ENCODE data around the gene DACT3. TPM values are rescaled to one million over a fixed set of nuclear protein-coding genes. Genes with fewer than 3 reads are reported as not detected.

The DACT3 gene
- total and polyA plus RNA-seq, 2 experiments from 2014 or later = 0.78 to 2.6 TPM

DNA sequence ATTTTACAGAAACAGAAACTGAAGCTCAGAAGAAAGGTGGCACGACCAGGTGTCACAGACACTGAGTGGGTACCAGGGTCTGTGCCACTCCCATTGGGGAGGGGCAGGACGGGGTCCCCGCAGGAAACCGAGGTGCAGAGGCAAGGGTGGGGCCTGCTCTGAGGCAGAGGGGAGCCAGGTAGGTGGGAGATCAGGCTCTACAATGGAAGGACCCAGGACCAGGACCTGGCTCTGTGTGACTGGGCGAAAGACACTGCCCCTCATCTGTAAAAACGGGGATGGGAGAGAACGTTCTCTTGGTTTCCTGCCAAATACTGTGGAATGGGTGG is 38.9 kb downstream of the DACT3 start:
- H3K4me3 Mint-ChIP-seq = no peak overlapping the region
- peaks cover 14% of the 10 kb centered on the region for H3K27me3 Mint-ChIP-seq (ENCODE audit: insufficient read depth, low read depth, poor library complexity)
- no peak overlapping the region for H3K27ac ChIP-seq (ENCODE audit: low read depth)
- H4K20me1 ChIP-seq (replicated peaks; ENCODE audit: insufficient read depth) = no peaks in the 10 kb centered on the region
- TF ChIP-seq STAT1 (IDR thresholded peaks at IDR 0.05; ENCODE audit: unreplicated experiment) = no peak
- TF ChIP-seq, protein P1, sequence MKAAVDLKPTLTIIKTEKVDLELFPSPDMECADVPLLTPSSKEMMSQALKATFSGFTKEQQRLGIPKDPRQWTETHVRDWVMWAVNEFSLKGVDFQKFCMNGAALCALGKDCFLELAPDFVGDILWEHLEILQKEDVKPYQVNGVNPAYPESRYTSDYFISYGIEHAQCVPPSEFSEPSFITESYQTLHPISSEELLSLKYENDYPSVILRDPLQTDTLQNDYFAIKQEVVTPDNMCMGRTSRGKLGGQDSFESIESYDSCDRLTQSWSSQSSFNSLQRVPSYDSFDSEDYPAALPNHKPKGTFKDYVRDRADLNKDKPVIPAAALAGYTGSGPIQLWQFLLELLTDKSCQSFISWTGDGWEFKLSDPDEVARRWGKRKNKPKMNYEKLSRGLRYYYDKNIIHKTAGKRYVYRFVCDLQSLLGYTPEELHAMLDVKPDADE (IDR thresholded peaks at IDR 0.05) = no peak
- no peak for TF ChIP-seq EZH2 (IDR thresholded peaks at IDR 0.05; ENCODE audit: low read depth, unreplicated experiment)
- TF ChIP-seq ZNF331 (CRISPR knock-in tag; IDR thresholded peaks at IDR 0.05; ENCODE audit: low read depth) = no peak
- TF ChIP-seq POLR2AphosphoS5 (IDR thresholded peaks at IDR 0.05; ENCODE audit: low read depth) = no peak
- TF ChIP-seq, protein P2, sequence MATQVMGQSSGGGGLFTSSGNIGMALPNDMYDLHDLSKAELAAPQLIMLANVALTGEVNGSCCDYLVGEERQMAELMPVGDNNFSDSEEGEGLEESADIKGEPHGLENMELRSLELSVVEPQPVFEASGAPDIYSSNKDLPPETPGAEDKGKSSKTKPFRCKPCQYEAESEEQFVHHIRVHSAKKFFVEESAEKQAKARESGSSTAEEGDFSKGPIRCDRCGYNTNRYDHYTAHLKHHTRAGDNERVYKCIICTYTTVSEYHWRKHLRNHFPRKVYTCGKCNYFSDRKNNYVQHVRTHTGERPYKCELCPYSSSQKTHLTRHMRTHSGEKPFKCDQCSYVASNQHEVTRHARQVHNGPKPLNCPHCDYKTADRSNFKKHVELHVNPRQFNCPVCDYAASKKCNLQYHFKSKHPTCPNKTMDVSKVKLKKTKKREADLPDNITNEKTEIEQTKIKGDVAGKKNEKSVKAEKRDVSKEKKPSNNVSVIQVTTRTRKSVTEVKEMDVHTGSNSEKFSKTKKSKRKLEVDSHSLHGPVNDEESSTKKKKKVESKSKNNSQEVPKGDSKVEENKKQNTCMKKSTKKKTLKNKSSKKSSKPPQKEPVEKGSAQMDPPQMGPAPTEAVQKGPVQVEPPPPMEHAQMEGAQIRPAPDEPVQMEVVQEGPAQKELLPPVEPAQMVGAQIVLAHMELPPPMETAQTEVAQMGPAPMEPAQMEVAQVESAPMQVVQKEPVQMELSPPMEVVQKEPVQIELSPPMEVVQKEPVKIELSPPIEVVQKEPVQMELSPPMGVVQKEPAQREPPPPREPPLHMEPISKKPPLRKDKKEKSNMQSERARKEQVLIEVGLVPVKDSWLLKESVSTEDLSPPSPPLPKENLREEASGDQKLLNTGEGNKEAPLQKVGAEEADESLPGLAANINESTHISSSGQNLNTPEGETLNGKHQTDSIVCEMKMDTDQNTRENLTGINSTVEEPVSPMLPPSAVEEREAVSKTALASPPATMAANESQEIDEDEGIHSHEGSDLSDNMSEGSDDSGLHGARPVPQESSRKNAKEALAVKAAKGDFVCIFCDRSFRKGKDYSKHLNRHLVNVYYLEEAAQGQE (IDR thresholded peaks at IDR 0.05; ENCODE audit: unreplicated experiment) = no peak
- TF ChIP-seq EZH2phosphoT487 (IDR thresholded peaks at IDR 0.05; ENCODE audit: unreplicated experiment) = no peak
- no peak for TF ChIP-seq JUNB (IDR thresholded peaks at IDR 0.05; ENCODE audit: unreplicated experiment)
- TF ChIP-seq ZNF114 (CRISPR knock-in tag; IDR thresholded peaks at IDR 0.05) = no peak
- TF ChIP-seq NANOG (IDR thresholded peaks at IDR 0.05; ENCODE audit: borderline replicate concordance) = no peak
- TF ChIP-seq, protein P3, sequence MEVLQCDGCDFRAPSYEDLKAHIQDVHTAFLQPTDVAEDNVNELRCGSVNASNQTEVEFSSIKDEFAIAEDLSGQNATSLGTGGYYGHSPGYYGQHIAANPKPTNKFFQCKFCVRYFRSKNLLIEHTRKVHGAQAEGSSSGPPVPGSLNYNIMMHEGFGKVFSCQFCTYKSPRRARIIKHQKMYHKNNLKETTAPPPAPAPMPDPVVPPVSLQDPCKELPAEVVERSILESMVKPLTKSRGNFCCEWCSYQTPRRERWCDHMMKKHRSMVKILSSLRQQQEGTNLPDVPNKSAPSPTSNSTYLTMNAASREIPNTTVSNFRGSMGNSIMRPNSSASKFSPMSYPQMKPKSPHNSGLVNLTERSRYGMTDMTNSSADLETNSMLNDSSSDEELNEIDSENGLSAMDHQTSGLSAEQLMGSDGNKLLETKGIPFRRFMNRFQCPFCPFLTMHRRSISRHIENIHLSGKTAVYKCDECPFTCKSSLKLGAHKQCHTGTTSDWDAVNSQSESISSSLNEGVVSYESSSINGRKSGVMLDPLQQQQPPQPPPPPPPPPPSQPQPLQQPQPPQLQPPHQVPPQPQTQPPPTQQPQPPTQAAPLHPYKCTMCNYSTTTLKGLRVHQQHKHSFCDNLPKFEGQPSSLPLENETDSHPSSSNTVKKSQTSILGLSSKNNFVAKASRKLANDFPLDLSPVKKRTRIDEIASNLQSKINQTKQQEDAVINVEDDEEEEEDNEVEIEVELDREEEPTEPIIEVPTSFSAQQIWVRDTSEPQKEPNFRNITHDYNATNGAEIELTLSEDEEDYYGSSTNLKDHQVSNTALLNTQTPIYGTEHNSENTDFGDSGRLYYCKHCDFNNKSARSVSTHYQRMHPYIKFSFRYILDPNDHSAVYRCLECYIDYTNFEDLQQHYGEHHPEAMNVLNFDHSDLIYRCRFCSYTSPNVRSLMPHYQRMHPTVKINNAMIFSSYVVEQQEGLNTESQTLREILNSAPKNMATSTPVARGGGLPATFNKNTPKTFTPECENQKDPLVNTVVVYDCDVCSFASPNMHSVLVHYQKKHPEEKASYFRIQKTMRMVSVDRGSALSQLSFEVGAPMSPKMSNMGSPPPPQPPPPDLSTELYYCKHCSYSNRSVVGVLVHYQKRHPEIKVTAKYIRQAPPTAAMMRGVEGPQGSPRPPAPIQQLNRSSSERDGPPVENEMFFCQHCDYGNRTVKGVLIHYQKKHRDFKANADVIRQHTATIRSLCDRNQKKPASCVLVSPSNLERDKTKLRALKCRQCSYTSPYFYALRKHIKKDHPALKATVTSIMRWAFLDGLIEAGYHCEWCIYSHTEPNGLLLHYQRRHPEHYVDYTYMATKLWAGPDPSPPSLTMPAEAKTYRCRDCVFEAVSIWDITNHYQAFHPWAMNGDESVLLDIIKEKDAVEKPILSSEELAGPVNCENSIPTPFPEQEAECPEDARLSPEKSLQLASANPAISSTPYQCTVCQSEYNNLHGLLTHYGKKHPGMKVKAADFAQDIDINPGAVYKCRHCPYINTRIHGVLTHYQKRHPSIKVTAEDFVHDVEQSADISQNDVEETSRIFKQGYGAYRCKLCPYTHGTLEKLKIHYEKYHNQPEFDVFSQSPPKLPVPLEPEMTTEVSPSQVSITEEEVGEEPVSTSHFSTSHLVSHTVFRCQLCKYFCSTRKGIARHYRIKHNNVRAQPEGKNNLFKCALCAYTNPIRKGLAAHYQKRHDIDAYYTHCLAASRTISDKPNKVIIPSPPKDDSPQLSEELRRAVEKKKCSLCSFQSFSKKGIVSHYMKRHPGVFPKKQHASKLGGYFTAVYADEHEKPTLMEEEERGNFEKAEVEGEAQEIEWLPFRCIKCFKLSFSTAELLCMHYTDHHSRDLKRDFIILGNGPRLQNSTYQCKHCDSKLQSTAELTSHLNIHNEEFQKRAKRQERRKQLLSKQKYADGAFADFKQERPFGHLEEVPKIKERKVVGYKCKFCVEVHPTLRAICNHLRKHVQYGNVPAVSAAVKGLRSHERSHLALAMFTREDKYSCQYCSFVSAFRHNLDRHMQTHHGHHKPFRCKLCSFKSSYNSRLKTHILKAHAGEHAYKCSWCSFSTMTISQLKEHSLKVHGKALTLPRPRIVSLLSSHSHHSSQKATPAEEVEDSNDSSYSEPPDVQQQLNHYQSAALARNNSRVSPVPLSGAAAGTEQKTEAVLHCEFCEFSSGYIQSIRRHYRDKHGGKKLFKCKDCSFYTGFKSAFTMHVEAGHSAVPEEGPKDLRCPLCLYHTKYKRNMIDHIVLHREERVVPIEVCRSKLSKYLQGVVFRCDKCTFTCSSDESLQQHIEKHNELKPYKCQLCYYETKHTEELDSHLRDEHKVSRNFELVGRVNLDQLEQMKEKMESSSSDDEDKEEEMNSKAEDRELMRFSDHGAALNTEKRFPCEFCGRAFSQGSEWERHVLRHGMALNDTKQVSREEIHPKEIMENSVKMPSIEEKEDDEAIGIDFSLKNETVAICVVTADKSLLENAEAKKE (CRISPR knock-in tag; IDR thresholded peaks at IDR 0.05) = no peak
- TF ChIP-seq, protein P4, sequence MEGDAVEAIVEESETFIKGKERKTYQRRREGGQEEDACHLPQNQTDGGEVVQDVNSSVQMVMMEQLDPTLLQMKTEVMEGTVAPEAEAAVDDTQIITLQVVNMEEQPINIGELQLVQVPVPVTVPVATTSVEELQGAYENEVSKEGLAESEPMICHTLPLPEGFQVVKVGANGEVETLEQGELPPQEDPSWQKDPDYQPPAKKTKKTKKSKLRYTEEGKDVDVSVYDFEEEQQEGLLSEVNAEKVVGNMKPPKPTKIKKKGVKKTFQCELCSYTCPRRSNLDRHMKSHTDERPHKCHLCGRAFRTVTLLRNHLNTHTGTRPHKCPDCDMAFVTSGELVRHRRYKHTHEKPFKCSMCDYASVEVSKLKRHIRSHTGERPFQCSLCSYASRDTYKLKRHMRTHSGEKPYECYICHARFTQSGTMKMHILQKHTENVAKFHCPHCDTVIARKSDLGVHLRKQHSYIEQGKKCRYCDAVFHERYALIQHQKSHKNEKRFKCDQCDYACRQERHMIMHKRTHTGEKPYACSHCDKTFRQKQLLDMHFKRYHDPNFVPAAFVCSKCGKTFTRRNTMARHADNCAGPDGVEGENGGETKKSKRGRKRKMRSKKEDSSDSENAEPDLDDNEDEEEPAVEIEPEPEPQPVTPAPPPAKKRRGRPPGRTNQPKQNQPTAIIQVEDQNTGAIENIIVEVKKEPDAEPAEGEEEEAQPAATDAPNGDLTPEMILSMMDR (conservative IDR thresholded peaks at IDR 0.05; ENCODE audit: low read depth in 2 of 2) = no peak
- TF ChIP-seq CREB1 (CRISPR knock-in tag; IDR thresholded peaks at IDR 0.05; ENCODE audit: low read depth) = no peak
- H3K9me3 Mint-ChIP-seq = no peaks in the 10 kb centered on the region
- no peaks in the 10 kb centered on the region; the same call in 1 of the 2 replicates for H3K4me1 ChIP-seq (ENCODE audit: insufficient read depth)
- no peak overlapping the region for H3K4me2 ChIP-seq
- no peak overlapping the region for H2AFZ ChIP-seq
- ATAC-seq = no peak
- no peak overlapping the region for H3K4me3 ChIP-seq
- no peaks in the 10 kb centered on the region for H3F3A ChIP-seq (replicated peaks; ENCODE audit: low read depth)
- H3K27ac Mint-ChIP-seq = no peak overlapping the region
- H3K36me3 ChIP-seq (ENCODE audit: insufficient read depth) = no peaks in the 10 kb centered on the region
- DNase-seq (ENCODE audit: low spot score) = no peak
- H3K36me3 Mint-ChIP-seq (ENCODE audit: low read depth) = no peaks in the 10 kb centered on the region; the same call in 2 of the 3 replicates
- no peaks in the 10 kb centered on the region for H3K9me2 ChIP-seq (ENCODE audit: insufficient read depth)
- no peaks in the 10 kb centered on the region for H3K79me2 ChIP-seq (replicated peaks; ENCODE audit: insufficient read depth)
- peaks cover 7% of the 10 kb centered on the region for H3K4me1 Mint-ChIP-seq
- H3K27me3 ChIP-seq (ENCODE audit: insufficient read depth) = no peaks in the 10 kb centered on the region

All from GM23338 (cell line).